Sigmoid colon (tissue), 7 donors: ENCODE results near the gene AKAP7. TPM values are rescaled to one million over a fixed set of nuclear protein-coding genes. Genes with fewer than 3 reads are reported as not detected.
"Not testable (repeated sequence)": the region's sequence is repeated elsewhere in the genome, so short reads cannot be mapped to it uniquely, and the experiment has no call there.

Experiments
- DNase-seq: peaks from one replicate; pipeline ENCODE4 v3.0.0-alpha.2; 2019
- H3K27ac ChIP-seq, 4 donors: fragments of 200-600 bp; sonication (generic); one replicate each; pipeline ENCODE4 v1.5.1; 2016 to 2019; ENCODE audit warnings: mild to moderate bottlenecking in 1 of 4
- H3K27me3 ChIP-seq, 3 donors: fragments of 200-600 bp; sonication (generic); one replicate each; pipeline ENCODE4 v1.5.1; 2019; ENCODE audit warnings: mild to moderate bottlenecking in 1 of 3
- H3K36me3 ChIP-seq, 4 donors: fragments of 200-600 bp; sonication (generic); one replicate each; pipeline ENCODE4 v1.5.1; 2016 to 2019
- H3K4me1 ChIP-seq, 4 donors: fragments of 200-600 bp; sonication (generic); one replicate each; pipeline ENCODE4 v1.5.1; 2017 to 2019
- H3K4me3 ChIP-seq, 4 donors: fragments of 200-600 bp; sonication (generic); one replicate each; pipeline ENCODE4 v1.5.1; 2017 to 2019; ENCODE audit warnings: mild to moderate bottlenecking in 2 of 4, moderate library complexity in 1 of 4
- H3K9me3 ChIP-seq, 4 donors: fragments of 200-600 bp in 3 of 4; sonication (generic) in 3 of 4; one replicate each; pipeline versions ENCODE4 v1.5.1 to v1.6.1; 2013 to 2019
- CTCF ChIP-seq, 4 experiments: fragments of 450-650 bp in 3 of 4; fragments of 200-600 bp in 1 of 4; IDR thresholded peaks; one replicate each; pipeline ENCODE4 v1.5.1; 2016 to 2019; ENCODE audit warnings: antibody characterized with exemption in 4 of 4, mild to moderate bottlenecking in 3 of 4, moderate library complexity in 2 of 4
- EP300 ChIP-seq, 4 donors: sonication (generic); formaldehyde crosslinking; IDR thresholded peaks; one replicate each; pipeline ENCODE4 v1.6.1; 2017; ENCODE audit warnings: antibody characterized with exemption in 4 of 4
- POLR2A ChIP-seq, 2 donors: fragments of 450-650 bp; IDR thresholded peaks; one replicate each; pipeline ENCODE4 v1.6.1; 2016; ENCODE audit warnings: antibody characterized with exemption in 2 of 2, mild to moderate bottlenecking in 2 of 2, moderate library complexity in 2 of 2
- POLR2AphosphoS5 ChIP-seq, 4 donors: sonication (generic); formaldehyde crosslinking; IDR thresholded peaks; one replicate each; pipeline ENCODE4 v1.6.1; 2017; ENCODE audit warnings: antibody characterized with exemption in 4 of 4
- WGBS, 2 donors: extraction: QIAGEN DNeasy Blood & Tissue Kit; methylation state at CpG; one replicate each; pipeline ENCODE4 v1.1.7; 2013; 5-methylcytosine and 5-hydroxymethylcytosine counted together
- intact Hi-C: fragments of 100-400 bp; cut with DNase I; formaldehyde crosslinking; loops from one replicate; pipeline ENCODE4 v1.15.1; 2023
- polyA plus RNA-seq, 3 donors: library from polyadenylated mRNA; stranded (reverse); fragments of 200-250 nt; gene quantifications; one replicate each; pipeline ENCODE4 v1.2.3, GENCODE V29; 2013
- total RNA-seq, 4 donors: library from RNA; depleted of rRNA; stranded (reverse); fragments of >200 nt; gene quantifications; one replicate each; pipeline ENCODE4 v1.1.0, GENCODE V29; 2016
- donor health status: healthy with polysubstance abuse.
- donor health status: Bipolar disorder and iron deficiency.
- donor health status: healthy.

AKAP7 gene
- total RNA-seq, result 10 to 100 TPM; 18.7 to 23.8 (median 21.9) TPM
- 10 to 100 TPM in 2 of 3 donors, 1 to 10 TPM in 1; 7.9 to 13.2 (median 12.7) TPM for polyA plus RNA-seq

DNA sequence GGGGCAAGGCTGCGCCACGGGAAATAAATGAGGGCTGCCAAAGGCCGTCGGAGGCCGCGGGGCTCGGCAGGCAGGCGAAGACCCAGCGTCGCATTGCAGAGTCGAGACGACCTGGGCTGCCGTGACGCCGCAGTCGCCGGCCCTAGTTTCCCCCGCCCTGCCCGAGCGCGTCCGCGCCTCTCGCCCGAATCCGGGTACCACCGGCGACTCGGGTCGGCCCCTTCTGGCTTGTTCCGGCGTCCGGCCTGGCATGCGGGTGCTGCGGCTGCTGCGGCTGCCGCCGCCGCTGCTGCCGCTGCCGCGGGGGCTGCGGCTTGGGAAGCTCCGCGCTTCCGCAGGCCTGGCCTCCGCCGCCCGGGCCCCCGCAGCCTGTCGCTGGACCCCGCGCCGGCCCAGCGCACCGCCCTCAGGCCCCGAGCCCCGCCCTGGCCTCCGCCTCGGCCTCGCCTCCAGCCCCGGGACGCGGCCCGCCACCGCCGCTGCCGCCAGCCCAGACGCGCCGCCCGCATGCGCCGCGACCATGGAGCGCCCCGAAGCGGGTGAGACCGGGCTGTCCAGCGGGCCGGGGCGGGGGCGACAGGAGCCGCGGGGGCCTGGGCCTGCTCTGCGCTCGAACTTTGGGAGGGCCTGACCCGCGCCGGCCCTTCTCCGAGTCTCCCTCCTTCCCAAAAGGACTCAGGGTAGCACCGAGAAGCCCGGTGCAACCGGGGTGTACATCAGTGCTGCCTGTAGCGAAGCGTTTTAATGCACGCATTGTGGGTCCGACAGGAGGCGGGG is at the start of gene AKAP7:
TSS of gene AKAP7 (plus strand) at position 224 of the 777 bp plus-strand sequence. CDS start at position 521, 297 bp downstream.
- no peak for TF ChIP-seq EP300 (IDR thresholded peaks at IDR 0.05)
- TF ChIP-seq POLR2AphosphoS5 (IDR thresholded peaks at IDR 0.05), result peak; percentile 37 to 70 (median 54)
- TF ChIP-seq POLR2A (IDR thresholded peaks at IDR 0.05), result peak in 1 of 2 donors; percentile 22
- no peak for TF ChIP-seq CTCF (IDR thresholded peaks at IDR 0.05)
- peak within 1 kb of the TSS; percentile 66 to 88 (median 82) for H3K4me3 ChIP-seq
- H3K4me1 ChIP-seq, result peaks cover 0 to 21% (median 10%) of the 10 kb centered on the region in 4 donors
- intact Hi-C loops, result loop anchor here (1.0 kb wide), 1 partner anchor 73 kb away; no protein-coding TSS in a partner anchor
- WGBS, 2 donors, result 0 to 1% methylated on average over 99 of the region's 99 CpGs
- H3K36me3 ChIP-seq, result no peaks in the 10 kb centered on the region
- H3K9me3 ChIP-seq, result no peaks in the 10 kb centered on the region
- H3K27me3 ChIP-seq, result no peaks in the 10 kb centered on the region
- H3K27ac ChIP-seq, result peak within 1 kb of the TSS; percentile 92 to 96 (median 96)
- peak; percentile 84 for DNase-seq

GRCh38 chr6:131090339-131090738 is 44.9 kb upstream of the AKAP7 start:
- H3K9me3 ChIP-seq, intact Hi-C loops, H3K27ac ChIP-seq, H3K27me3 ChIP-seq, H3K4me3 ChIP-seq, DNase-seq, H3K36me3 ChIP-seq, H3K4me1 ChIP-seq: not testable (repeated sequence)
- 65 to 90% methylated on average over 3 of the region's 3 CpGs for WGBS, 2 donors

DNA sequence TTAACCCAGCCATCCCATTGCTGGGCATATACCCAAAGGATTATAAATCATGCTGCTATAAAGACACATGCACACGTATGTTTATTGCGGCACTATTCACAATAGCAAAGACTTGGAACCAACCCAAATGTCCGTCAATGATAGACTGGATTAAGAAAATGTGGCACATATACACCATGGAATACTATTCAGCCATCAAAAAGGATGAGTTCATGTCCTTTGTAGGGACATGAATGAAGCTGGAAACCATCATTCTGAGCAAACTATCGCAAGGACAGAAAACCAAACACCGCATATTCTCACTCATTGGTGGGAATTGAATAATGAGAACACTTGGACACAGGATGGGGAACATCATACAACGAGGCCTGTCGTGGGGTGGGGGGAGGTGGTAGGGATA is 43.3 kb upstream of the AKAP7 start:
- DNase-seq, H3K36me3 ChIP-seq, H3K27me3 ChIP-seq, H3K27ac ChIP-seq, H3K4me3 ChIP-seq, H3K4me1 ChIP-seq, H3K9me3 ChIP-seq, intact Hi-C loops: not testable (repeated sequence)
- WGBS, 2 donors, result 70 to 96% methylated on average over 5 to 7 of the region's 7 CpGs

DNA sequence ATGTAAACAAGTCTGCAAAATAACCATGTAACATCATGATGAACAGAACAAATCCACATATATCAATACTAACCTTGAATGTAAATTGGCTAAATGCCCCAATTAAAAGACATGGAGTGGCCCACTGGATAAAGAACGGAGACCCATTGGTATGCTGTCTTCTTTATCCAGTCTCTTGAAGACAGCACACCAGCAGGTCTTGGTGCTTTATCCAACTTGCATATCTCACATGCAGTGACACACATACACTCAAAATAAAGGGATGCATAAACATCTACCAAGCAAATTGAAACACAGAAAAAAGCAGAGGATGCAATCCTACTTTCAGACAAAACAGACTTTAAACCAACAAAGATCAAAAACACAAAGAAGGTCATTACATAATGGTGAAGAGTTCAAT is 41.9 kb upstream of the AKAP7 start:
- 99% methylated on average over 1 of the region's 1 CpG for WGBS, 2 donors
- H3K27ac ChIP-seq, result no peak overlapping the region

DNA sequence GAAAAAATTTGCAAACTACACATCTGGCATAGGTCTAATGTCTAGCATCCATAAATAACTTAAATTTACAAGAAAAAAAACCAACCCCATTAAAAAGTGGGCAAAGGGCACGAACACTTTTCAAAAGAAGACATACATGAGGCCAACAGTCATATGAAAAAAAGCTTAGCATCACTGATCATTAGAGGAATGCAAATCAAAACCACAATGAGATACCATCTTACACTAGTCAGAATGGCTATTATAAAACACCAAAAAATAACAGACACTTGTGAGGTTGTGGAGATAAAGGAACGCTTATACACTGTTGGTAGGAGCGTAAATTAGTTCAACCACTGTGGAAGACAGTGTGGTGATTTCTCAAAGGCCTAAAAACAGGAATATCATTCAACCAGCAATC is 38.5 kb upstream of the AKAP7 start:
- TF ChIP-seq EP300 (IDR thresholded peaks at IDR 0.05), result no peak
- TF ChIP-seq POLR2AphosphoS5 (IDR thresholded peaks at IDR 0.05), result no peak
- TF ChIP-seq POLR2A (IDR thresholded peaks at IDR 0.05), result no peak
- TF ChIP-seq CTCF (IDR thresholded peaks at IDR 0.05), result no peak
- Histone ChIP-seq H3K27me3 (no peaks in the 10 kb centered on the region), H3K4me1 (no peaks in the 10 kb centered on the region), H3K4me3 (no peak overlapping the region), H3K9me3 (peaks cover 0 to 4% (median 0%) of the 10 kb centered on the region in 4 donors), H3K27ac (no peak overlapping the region), H3K36me3 (no peaks in the 10 kb centered on the region)
- intact Hi-C loops, result no loop called here
- 86 to 95% methylated on average over 3 of the region's 3 CpGs for WGBS, 2 donors
- no peak for DNase-seq

More for the DNA sequence above, 41.9 kb upstream of the AKAP7 start:
- intact Hi-C loops, result no loop called here
- no peak for DNase-seq
- TF ChIP-seq POLR2A (IDR thresholded peaks at IDR 0.05), result no peak
- peaks cover 0 to 4% (median 0%) of the 10 kb centered on the region in 4 donors for H3K9me3 ChIP-seq
- H3K4me1 ChIP-seq, result no peaks in the 10 kb centered on the region
- no peak overlapping the region for H3K4me3 ChIP-seq
- no peaks in the 10 kb centered on the region for H3K36me3 ChIP-seq
- H3K27me3 ChIP-seq, result no peaks in the 10 kb centered on the region

DNA sequence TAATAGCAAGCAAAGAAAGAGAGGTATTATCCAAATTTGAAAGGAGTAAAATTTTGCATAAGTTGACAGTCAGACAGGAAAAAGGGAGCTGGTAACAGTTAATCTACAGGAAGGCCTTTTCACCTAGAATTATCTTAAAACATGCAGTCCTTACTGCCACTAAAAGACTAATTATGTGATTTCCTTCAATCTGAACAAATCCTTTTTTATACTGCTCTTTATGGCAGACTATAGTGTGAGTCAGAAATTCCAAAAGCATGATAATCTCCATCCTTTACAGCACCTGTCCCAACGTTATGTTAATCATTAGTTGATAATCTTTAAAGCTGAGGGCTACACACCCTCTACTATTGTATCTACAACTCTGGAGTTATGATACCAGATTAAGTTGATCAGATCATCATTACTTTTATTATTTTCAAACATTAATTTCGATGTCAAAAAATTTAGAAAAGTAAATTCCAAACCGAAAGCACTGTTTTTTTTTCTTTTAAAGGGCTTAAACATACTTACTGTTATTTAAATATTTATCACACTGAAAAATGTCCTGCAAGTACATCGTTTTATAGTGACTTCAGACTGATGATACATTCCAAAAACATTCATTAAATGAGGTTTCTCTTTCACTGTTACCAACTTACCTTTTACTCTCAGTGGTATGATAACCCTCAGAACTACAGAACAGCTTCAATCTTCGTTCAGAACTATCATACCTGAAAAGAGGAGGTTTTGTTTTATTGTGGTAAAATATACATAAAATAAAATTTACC is 33.2 kb upstream of the AKAP7 start:
- H3K9me3 ChIP-seq, result no peaks in the 10 kb centered on the region
- WGBS, 2 donors, result 10 to 59% methylated on average over 5 of the region's 5 CpGs
- H3K27me3 ChIP-seq, result no peaks in the 10 kb centered on the region
- intact Hi-C loops, result no loop called here
- no peak overlapping the region for H3K27ac ChIP-seq
- no peak for TF ChIP-seq POLR2AphosphoS5 (IDR thresholded peaks at IDR 0.05)
- TF ChIP-seq CTCF (IDR thresholded peaks at IDR 0.05), result no peak
- no peak for TF ChIP-seq POLR2A (IDR thresholded peaks at IDR 0.05)
- no peak for TF ChIP-seq EP300 (IDR thresholded peaks at IDR 0.05)
- no peak overlapping the region for H3K4me3 ChIP-seq
- H3K4me1 ChIP-seq, result no peaks in the 10 kb centered on the region
- no peaks in the 10 kb centered on the region for H3K36me3 ChIP-seq
- no peak for DNase-seq
